SK-N-SH treated with all-trans-retinoic acid at 6 μM for 48 hours (cell line): ENCODE data around the gene LAMA3.

ENCODE experiments used
- BACH2 ChIP-seq: fragments of 250-450 bp; sonication (Bioruptor Pico); IDR thresholded peaks from 2 replicates; pipeline ENCODE4 v1.9.0; 2021; ENCODE audit warnings: mild to moderate bottlenecking, borderline replicate concordance
- CSDC2 ChIP-seq: fragments of 250-450 bp; sonication (Bioruptor Pico); IDR thresholded peaks from 2 replicates; pipeline ENCODE4 v1.5.0; 2020; ENCODE audit warnings: mild to moderate bottlenecking, moderate library complexity
- ESRRG ChIP-seq: fragments of 250-450 bp; sonication (Bioruptor Pico); IDR thresholded peaks from 2 replicates; pipeline ENCODE4 v1.6.1; 2021; ENCODE audit warnings: mild to moderate bottlenecking
- ISL1 ChIP-seq: fragments of 250-450 bp; sonication (Bioruptor Pico); IDR thresholded peaks from 2 replicates; pipeline ENCODE4 v2.1.2; 2022; ENCODE audit warnings: mild to moderate bottlenecking, moderate library complexity
- PATZ1 ChIP-seq: fragments of 250-450 bp; sonication (Bioruptor Pico); IDR thresholded peaks from 2 replicates; pipeline ENCODE4 v1.8.0; 2020; ENCODE audit warnings: mild to moderate bottlenecking, moderate library complexity, borderline replicate concordance
- RARB ChIP-seq: fragments of 250-450 bp; sonication (Bioruptor Pico); IDR thresholded peaks from 2 replicates; pipeline ENCODE4 v1.8.0; 2021; ENCODE audit warnings: mild to moderate bottlenecking, moderate library complexity
- ZC3H10 ChIP-seq: fragments of 250-450 bp; sonication (Bioruptor Pico); IDR thresholded peaks from 2 replicates; pipeline ENCODE4 v1.5.1; 2021; ENCODE audit warnings: mild to moderate bottlenecking, moderate library complexity
- ZNF565 ChIP-seq: fragments of 450-650 bp; formaldehyde crosslinking; conservative IDR thresholded peaks from 2 replicates; pipeline ENCODE4 v1.5.0; 2020; ENCODE audit warnings: low read depth, mild to moderate bottlenecking, moderate library complexity

DNA sequence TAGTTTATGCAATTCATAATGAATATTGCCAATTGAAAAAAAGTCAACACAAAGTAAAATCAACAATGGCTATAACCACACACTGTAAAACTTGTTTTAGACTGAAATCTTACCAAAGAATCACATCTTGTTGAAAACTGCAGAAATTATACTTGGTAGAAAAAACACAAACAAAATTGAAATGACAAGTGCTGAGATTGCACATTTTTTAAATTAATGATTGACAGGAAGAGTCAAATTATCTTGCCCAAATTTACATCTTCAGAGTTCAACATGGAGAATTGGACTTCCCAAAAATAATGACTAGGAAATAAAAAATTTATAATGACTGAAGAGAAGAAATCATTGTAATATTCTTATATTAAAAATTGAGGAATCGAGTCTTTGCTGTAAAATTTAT lies 240.7 kb downstream of the LAMA3 start:
- no peak for TF ChIP-seq RARB (CRISPR knock-in tag)
- no peak for TF ChIP-seq BACH2 (CRISPR knock-in tag)
- no peak for TF ChIP-seq ZNF565 (CRISPR knock-in tag)
- no peak for TF ChIP-seq PATZ1
- TF ChIP-seq CSDC2: no peak
- no peak for TF ChIP-seq ISL1 (CRISPR knock-in tag)
- TF ChIP-seq ZC3H10 (CRISPR knock-in tag): no peak
- TF ChIP-seq ESRRG (CRISPR knock-in tag): no peak
